AG20443 (cell line): Measurements from ENCODE around the gene KIAA1328.

ENCODE experiments used
- DNase-seq: peaks from one replicate; pipeline ENCODE4 v3.0.0; 2012; ENCODE audit warnings: low spot score, mixed read lengths

The KIAA1328 gene

GRCh38 chr18:36950960-36951359 lies 122.0 kb downstream of the KIAA1328 start:
- DNase-seq, result no peak

GRCh38 chr18:36953047-36953446 lies 124.1 kb downstream of the KIAA1328 start:
- DNase-seq, result no peak

- DNase-seq, result no peak
Observed at GRCh38 chr18:36960038-36960437, 131.1 kb downstream of the KIAA1328 start.

GRCh38 chr18:36963464-36963863 lies 134.5 kb downstream of the KIAA1328 start:
- DNase-seq, result no peak

GRCh38 chr18:36974686-36975085 lies 145.8 kb downstream of the KIAA1328 start:
- DNase-seq, result no peak

GRCh38 chr18:36977121-36977520 lies 148.2 kb downstream of the KIAA1328 start:
- no peak for DNase-seq

- peak; percentile 20 for DNase-seq
Observed at GRCh38 chr18:36993068-36993467, 164.1 kb downstream of the KIAA1328 start.

GRCh38 chr18:37006742-37007141 lies 177.8 kb downstream of the KIAA1328 start:
- no peak for DNase-seq

GRCh38 chr18:37012452-37012851 lies 183.5 kb downstream of the KIAA1328 start:
- no peak for DNase-seq

GRCh38 chr18:37019157-37019827 lies 190.4 kb downstream of the KIAA1328 start:
- DNase-seq, result peak; percentile 9

- DNase-seq, result no peak
Observed at GRCh38 chr18:37033419-37033818, 204.5 kb downstream of the KIAA1328 start.

GRCh38 chr18:37042381-37042780 lies 213.5 kb downstream of the KIAA1328 start:
- DNase-seq, result no peak

GRCh38 chr18:37055137-37055802 lies 226.3 kb downstream of the KIAA1328 start:
- no peak for DNase-seq

- DNase-seq, result no peak
Observed at GRCh38 chr18:37064187-37064586, 235.3 kb downstream of the KIAA1328 start.

- no peak for DNase-seq
Observed at GRCh38 chr18:37065254-37065653, 236.3 kb downstream of the KIAA1328 start.

- no peak for DNase-seq
Observed at GRCh38 chr18:37084912-37085311, 256.0 kb downstream of the KIAA1328 start.

GRCh38 chr18:37085362-37085761 lies 256.4 kb downstream of the KIAA1328 start:
- DNase-seq, result no peak

GRCh38 chr18:37107748-37108522 lies 279.0 kb downstream of the KIAA1328 start:
- DNase-seq, result no peak

GRCh38 chr18:37122877-37123276 lies 293.9 kb downstream of the KIAA1328 start:
- DNase-seq, result no peak

GRCh38 chr18:37124516-37124915 lies 295.6 kb downstream of the KIAA1328 start:
- no peak for DNase-seq

- no peak for DNase-seq
Observed at GRCh38 chr18:37135177-37135576, 306.2 kb downstream of the KIAA1328 start.

GRCh38 chr18:37138456-37138855 lies 309.5 kb downstream of the KIAA1328 start:
- DNase-seq, result no peak

GRCh38 chr18:37139876-37140275 lies 310.9 kb downstream of the KIAA1328 start:
- DNase-seq, result no peak
